Measurements from ENCODE around the gene AP1G1. TPM values are rescaled to one million over a fixed set of nuclear protein-coding genes. Genes with fewer than 3 reads are reported as not detected.

AP1G1 gene
- total and polyA plus RNA-seq, 2 donors from 2014 or later, result 28.0 to 111 TPM

GRCh38 chr16:71746442-71747046 lies 62.1 kb downstream of the AP1G1 start:
- Histone ChIP-seq H3K4me1 (ENCODE audit: control insufficient read depth in 2 of 3, insufficient read depth in 2 of 3, low read depth in 1 of 3, low read length in 3 of 3) (no peaks in the 10 kb centered on the region), H3K9ac (ENCODE audit: low read length in 3 of 3) (no peak overlapping the region), H3K27ac (ENCODE audit: low read depth in 2 of 2, low read length in 2 of 2) (no peak overlapping the region), H3K27me3 (ENCODE audit: control insufficient read depth, insufficient read depth, low read length) (no peaks in the 10 kb centered on the region), H3K4me3 (ENCODE audit: low read length in 3 of 3) (no peak overlapping the region), H3K36me3 (ENCODE audit: control insufficient read depth in 2 of 3, insufficient read depth in 3 of 3, low read length in 3 of 3) (peaks cover 8 to 39% (median 16%) of the 10 kb centered on the region in 3 donors), H3K9me3 (ENCODE audit: control insufficient read depth in 2 of 3, insufficient read depth in 1 of 3, low read length in 3 of 3) (no peaks in the 10 kb centered on the region)
- FAIRE-seq, result peak; percentile 78
- intact Hi-C loops (cut with DNase I), result no loop called here
- DNase-seq, result peak in 2 of 5 donors; percentile 56 to 63
- peak; percentile 64 for TF ChIP-seq CTCF (IDR thresholded peaks at IDR 0.05; ENCODE audit: borderline replicate concordance, extremely low read depth, insufficient read depth)

GRCh38 chr16:71738855-71739254 lies 69.8 kb downstream of the AP1G1 start:
- Histone ChIP-seq H3K27me3 (ENCODE audit: control insufficient read depth, insufficient read depth, low read length) (no peaks in the 10 kb centered on the region), H3K9ac (ENCODE audit: low read length in 3 of 3) (no peak overlapping the region), H3K9me3 (ENCODE audit: control insufficient read depth in 2 of 3, insufficient read depth in 1 of 3, low read length in 3 of 3) (no peaks in the 10 kb centered on the region), H3K4me3 (ENCODE audit: low read length in 3 of 3) (no peak overlapping the region), H3K27ac (ENCODE audit: low read depth in 2 of 2, low read length in 2 of 2) (no peak overlapping the region), H3K36me3 (ENCODE audit: control insufficient read depth in 2 of 3, insufficient read depth in 3 of 3, low read length in 3 of 3) (peaks cover 12 to 38% (median 13%) of the 10 kb centered on the region in 3 donors), H3K4me1 (ENCODE audit: control insufficient read depth in 2 of 3, insufficient read depth in 2 of 3, low read depth in 1 of 3, low read length in 3 of 3) (no peaks in the 10 kb centered on the region)
- no peak for TF ChIP-seq CTCF (IDR thresholded peaks at IDR 0.05; ENCODE audit: borderline replicate concordance, extremely low read depth, insufficient read depth)
- no peak for FAIRE-seq
- intact Hi-C loops (cut with DNase I), result no loop called here
- no peak for DNase-seq

GRCh38 chr16:71737501-71737900 lies 71.1 kb downstream of the AP1G1 start:
- H3K36me3 ChIP-seq (ENCODE audit: control insufficient read depth in 2 of 3, insufficient read depth in 3 of 3, low read length in 3 of 3), result peaks cover 14 to 47% (median 25%) of the 10 kb centered on the region in 3 donors
- DNase-seq (no peak), FAIRE-seq (no peak)
- no peak for TF ChIP-seq CTCF (IDR thresholded peaks at IDR 0.05; ENCODE audit: borderline replicate concordance, extremely low read depth, insufficient read depth)
- no peaks in the 10 kb centered on the region for H3K27me3 ChIP-seq (ENCODE audit: control insufficient read depth, insufficient read depth, low read length)
- no peak overlapping the region for H3K4me3 ChIP-seq (ENCODE audit: low read length in 3 of 3)
- H3K9me3 ChIP-seq (ENCODE audit: control insufficient read depth in 2 of 3, insufficient read depth in 1 of 3, low read length in 3 of 3), result no peaks in the 10 kb centered on the region
- no peak overlapping the region for H3K9ac ChIP-seq (ENCODE audit: low read length in 3 of 3)
- intact Hi-C loops (cut with DNase I), result no loop called here
- H3K4me1 ChIP-seq (ENCODE audit: control insufficient read depth in 2 of 3, insufficient read depth in 2 of 3, low read depth in 1 of 3, low read length in 3 of 3), result no peaks in the 10 kb centered on the region
- no peak overlapping the region for H3K27ac ChIP-seq (ENCODE audit: low read depth in 2 of 2, low read length in 2 of 2)

GRCh38 chr16:71734511-71734910 lies 74.1 kb downstream of the AP1G1 start:
- Histone ChIP-seq H3K4me3 (ENCODE audit: low read length in 3 of 3) (no peak overlapping the region), H3K4me1 (ENCODE audit: control insufficient read depth in 2 of 3, insufficient read depth in 2 of 3, low read depth in 1 of 3, low read length in 3 of 3) (peaks cover 0 to 2% (median 0%) of the 10 kb centered on the region in 3 donors), H3K27ac (ENCODE audit: low read depth in 2 of 2, low read length in 2 of 2) (no peak overlapping the region), H3K9ac (ENCODE audit: low read length in 3 of 3) (no peak overlapping the region), H3K27me3 (ENCODE audit: control insufficient read depth, insufficient read depth, low read length) (no peaks in the 10 kb centered on the region), H3K9me3 (ENCODE audit: control insufficient read depth in 2 of 3, insufficient read depth in 1 of 3, low read length in 3 of 3) (no peaks in the 10 kb centered on the region), H3K36me3 (ENCODE audit: control insufficient read depth in 2 of 3, insufficient read depth in 3 of 3, low read length in 3 of 3) (peaks cover 11 to 61% (median 36%) of the 10 kb centered on the region in 3 donors)
- intact Hi-C loops (cut with DNase I), result no loop called here
- DNase-seq (no peak), FAIRE-seq (no peak)
- no peak for TF ChIP-seq CTCF (IDR thresholded peaks at IDR 0.05; ENCODE audit: borderline replicate concordance, extremely low read depth, insufficient read depth)
